Activated CD4-positive, alpha-beta T cell treated with anti-CD3 and anti-CD28 coated beads for 36 hours (primary cell): ENCODE results near the gene WDR37. TPM values are rescaled to one million over a fixed set of nuclear protein-coding genes. Genes with fewer than 3 reads are reported as not detected.

ENCODE experiments used
- ATAC-seq: fragments of 200-7000 bp; cut with Tn5 transposase; one replicate; pipeline ENCODE4 v1.10.0; 2021; ENCODE audit warnings: mild to moderate bottlenecking, moderate library complexity
- CTCF ChIA-PET: fragments of 350-600 bp; sonication (Branson Sonifier 250); formaldehyde crosslinking; loops from one replicate; lab custom pipeline; 2021; ENCODE audit warnings: antibody characterized with exemption; lab: Charles Lee
- POLR2A ChIA-PET: fragments of 350-600 bp; sonication (Branson Sonifier 250); formaldehyde crosslinking; loops from one replicate; lab custom pipeline; 2021; ENCODE audit warnings: antibody characterized with exemption, inconsistent platforms; lab: Charles Lee
- DNase-seq: peaks from one replicate; pipeline ENCODE4 v3.0.0-alpha.2; 2020
- H3K27ac Mint-ChIP-seq: one replicate; pipeline ENCODE4 v1.8.0; 2021; ENCODE audit warnings: mixed read lengths
- H3K27me3 Mint-ChIP-seq: one replicate; pipeline ENCODE4 v1.8.0; 2021; ENCODE audit warnings: mixed read lengths
- H3K36me3 Mint-ChIP-seq: one replicate; pipeline ENCODE4 v1.8.0; 2021; ENCODE audit warnings: low read depth, mixed read lengths
- H3K4me1 Mint-ChIP-seq: one replicate; pipeline ENCODE4 v1.8.0; 2021; ENCODE audit warnings: mixed read lengths
- H3K4me3 Mint-ChIP-seq: one replicate; pipeline ENCODE4 v1.8.0; 2021; ENCODE audit warnings: mild to moderate bottlenecking, moderate library complexity, mixed read lengths
- H3K9me3 Mint-ChIP-seq: one replicate; pipeline ENCODE4 v1.8.0; 2021; ENCODE audit warnings: low read depth, mixed read lengths
- intact Hi-C, 2 experiments: fragments of 100-400 bp; cut with DNase I in 1 of 2; cut with micrococcal nuclease in 1 of 2; formaldehyde crosslinking; loops; one replicate each; pipeline versions ENCODE4 v1.14.2 to v1.15.1; 2022 to 2024; cut with DNase I, micrococcal nuclease
- total RNA-seq, 2 experiments: library from RNA; stranded (reverse); gene quantifications; one replicate each; pipeline ENCODE4 v1.2.3, GENCODE V29; 2021

The WDR37 gene
- total RNA-seq, 2 experiments from 2014 or later, result 16.3 to 16.8 TPM

DNA sequence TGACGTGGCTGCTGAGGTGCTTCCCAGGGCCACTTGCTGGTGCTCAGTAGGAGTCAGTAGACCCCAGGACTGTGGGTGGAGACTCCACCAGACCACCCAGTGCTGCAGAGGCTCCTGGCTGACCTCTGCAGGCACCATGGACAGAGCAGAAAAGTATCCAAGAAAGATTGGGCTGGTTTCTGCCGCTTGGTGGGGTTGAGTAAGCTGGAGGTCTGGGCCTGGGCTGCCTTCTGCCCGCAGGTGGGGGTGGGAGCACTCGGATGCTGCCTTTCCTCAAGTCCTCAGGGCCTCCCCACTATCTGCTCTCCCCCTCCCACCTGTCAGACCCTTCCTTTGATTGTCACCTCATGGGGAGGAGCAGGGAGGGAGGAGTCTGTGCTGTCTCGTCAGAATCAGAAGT lies 91.6 kb downstream of the WDR37 start:
- CTCF ChIA-PET, result no interaction called here
- intact Hi-C loops, result no loop called here
- ATAC-seq (no peak), DNase-seq (no peak)
- no peak overlapping the region for H3K4me3 Mint-ChIP-seq
- POLR2A ChIA-PET, result no interaction called here
- peaks cover 4% of the 10 kb centered on the region for H3K27me3 Mint-ChIP-seq
- no peaks in the 10 kb centered on the region for H3K36me3 Mint-ChIP-seq
- H3K9me3 Mint-ChIP-seq, result peaks cover 6% of the 10 kb centered on the region
- H3K27ac Mint-ChIP-seq, result no peak overlapping the region
- H3K4me1 Mint-ChIP-seq, result peaks cover 5% of the 10 kb centered on the region

DNA sequence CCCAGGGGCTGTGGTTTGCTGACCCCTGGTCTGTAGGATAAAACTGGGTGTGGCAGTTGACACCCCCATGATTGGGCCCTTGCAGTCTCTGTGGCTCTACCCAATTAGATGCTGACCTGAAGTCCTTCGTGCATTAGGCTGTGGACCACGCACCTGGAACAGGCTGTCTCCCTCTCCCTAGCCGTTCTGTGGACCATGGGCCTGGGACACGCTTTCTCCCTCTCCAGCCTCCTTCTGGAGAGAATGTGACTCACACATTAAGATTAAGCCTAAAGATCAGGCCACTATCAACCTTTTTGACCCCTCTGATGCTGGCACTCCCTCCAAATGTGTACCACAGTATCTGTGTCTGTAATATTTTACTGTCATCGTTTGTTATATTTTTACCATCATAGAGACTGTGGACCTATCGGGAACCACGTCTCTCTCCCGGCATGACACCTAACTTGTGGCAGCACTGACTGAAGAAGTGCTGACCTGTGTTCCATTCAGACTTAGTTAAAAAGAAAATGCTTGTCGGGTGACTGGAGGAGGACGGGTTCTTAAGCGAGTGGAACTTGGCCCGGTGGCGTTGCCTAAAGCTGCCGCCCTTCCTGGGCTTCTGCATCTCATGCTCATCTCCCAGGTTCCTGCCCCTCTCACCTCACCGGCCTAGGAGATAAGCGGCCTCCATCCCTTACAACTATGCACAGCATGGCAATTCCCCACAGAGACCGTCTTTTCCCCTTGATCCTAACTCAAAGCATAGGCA lies 92.8 kb downstream of the WDR37 start:
- Mint-ChIP-seq H3K27me3 (peaks cover 4% of the 10 kb centered on the region), H3K4me3 (no peak overlapping the region), H3K4me1 (peaks cover 5% of the 10 kb centered on the region), H3K9me3 (peaks cover 6% of the 10 kb centered on the region), H3K36me3 (no peaks in the 10 kb centered on the region), H3K27ac (no peak overlapping the region)
- intact Hi-C loops, result no loop called here
- no peak for DNase-seq
- ATAC-seq, result no peak
- ChIA-PET POLR2A (no interaction called here), CTCF (no interaction called here)

DNA sequence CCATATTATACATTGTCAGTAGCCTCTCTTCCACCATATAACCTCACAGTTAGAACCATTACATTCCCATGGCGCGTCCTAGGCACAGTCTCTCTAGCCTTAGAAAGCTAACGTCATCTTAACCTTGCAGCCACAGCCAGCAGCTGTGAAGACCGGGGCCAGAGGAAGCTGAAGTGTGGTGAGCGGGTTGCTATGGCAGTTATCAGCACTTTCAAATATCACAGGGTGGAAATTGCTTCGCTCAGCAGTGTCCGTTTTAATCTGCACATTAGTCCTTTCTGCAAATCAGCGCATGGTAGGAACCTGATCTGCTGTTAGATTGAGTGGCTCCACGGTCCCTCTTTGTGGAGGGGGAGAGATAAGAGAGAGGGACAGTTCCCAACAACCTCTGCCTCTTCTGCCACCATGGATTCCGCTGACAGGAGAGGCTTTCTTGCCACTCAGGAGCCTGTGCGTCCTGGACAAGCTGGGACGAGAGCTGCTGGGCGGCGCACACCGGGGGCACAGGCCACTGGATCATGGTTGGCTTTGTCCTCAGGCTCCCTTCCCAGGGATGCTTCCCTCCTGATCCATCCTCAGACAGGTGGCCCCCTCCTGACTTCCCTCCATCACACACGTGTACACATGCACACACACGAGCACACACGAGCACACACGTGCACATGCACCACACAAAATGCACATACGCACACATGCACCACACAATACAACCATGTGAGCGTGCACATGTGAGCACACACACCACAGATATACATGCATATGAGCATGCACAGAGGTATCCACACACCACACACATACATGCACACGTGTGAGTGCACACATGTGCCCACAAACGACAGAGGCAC lies 93.8 kb downstream of the WDR37 start:
- CTCF ChIA-PET, result no interaction called here
- no peak for DNase-seq
- Mint-ChIP-seq H3K9me3 (peaks cover 5% of the 10 kb centered on the region), H3K4me1 (peaks cover 5% of the 10 kb centered on the region), H3K4me3 (no peak overlapping the region), H3K36me3 (no peaks in the 10 kb centered on the region), H3K27ac (no peak overlapping the region), H3K27me3 (no peaks in the 10 kb centered on the region)
- ATAC-seq, result no peak
- POLR2A ChIA-PET, result no interaction called here
- intact Hi-C loops, result no loop called here

DNA sequence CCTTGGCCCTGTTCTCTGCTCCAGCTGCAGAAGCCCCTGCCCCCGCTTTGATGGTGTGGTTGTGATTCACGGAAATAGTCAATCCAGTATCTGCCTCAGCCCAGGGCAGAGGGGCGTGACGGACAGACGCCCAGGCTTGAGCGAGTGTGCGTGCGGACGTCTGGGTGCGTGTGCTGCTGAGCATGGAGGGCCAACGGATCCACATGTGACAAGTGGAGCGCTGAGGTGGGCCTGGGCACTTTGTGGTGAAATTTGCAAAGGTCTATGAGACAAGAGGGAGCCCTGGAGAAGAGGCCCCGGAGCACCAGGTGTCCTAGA lies 94.4 kb downstream of the WDR37 start:
- Mint-ChIP-seq H3K36me3 (no peaks in the 10 kb centered on the region), H3K27ac (no peak overlapping the region), H3K4me1 (peaks cover 5% of the 10 kb centered on the region), H3K27me3 (no peaks in the 10 kb centered on the region), H3K4me3 (no peak overlapping the region), H3K9me3 (peaks cover 5% of the 10 kb centered on the region)
- ChIA-PET POLR2A (no interaction called here), CTCF (no interaction called here)
- ATAC-seq (no peak), DNase-seq (no peak)
- intact Hi-C loops, result no loop called here

DNA sequence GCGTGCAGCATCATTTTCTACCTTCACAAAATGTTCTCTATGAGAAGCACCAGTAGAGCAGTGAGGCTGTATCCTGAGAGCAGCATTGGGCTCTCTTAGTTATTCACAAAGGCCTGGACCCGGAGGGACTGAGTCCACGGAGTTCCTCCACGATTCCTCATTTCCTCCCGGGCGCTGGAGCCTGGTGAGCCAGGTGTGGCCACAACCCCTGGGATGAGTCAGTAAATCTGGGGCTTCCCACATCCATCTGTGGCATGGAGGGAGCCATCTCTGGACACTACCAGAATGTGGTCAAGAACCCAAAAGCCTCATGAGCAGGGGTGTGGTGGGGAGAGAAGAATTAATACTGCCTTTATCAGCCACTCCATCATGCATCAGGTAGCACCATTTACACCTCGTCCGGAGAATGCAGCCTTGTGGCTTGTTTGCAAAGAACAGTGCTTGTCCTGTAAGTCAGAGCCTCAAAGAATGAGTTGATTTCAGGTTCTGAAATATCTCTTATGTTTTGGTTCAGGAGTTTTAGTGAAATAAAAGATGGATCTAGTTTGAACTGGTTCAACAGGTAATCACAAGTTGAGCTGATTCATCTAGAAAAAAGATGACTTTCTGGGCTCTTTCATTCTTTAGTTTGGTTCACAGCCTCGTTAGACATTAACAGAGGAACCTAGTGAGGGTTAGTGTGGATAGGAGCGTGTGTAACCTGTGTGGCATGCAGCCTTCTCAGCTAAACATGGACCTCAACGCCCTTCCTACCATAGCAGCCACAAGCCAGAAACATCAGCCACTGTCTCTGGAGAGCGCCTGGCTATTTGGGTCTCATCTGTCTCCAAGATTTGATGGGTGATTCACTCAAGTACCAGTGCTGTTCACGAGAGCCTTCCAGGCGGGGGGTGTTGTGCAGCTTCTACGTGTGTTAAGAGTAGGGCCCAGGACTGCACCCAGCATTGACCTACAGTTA lies 95.2 kb downstream of the WDR37 start:
- DNase-seq (no peak), ATAC-seq (no peak)
- no peaks in the 10 kb centered on the region for H3K27me3 Mint-ChIP-seq

DNA sequence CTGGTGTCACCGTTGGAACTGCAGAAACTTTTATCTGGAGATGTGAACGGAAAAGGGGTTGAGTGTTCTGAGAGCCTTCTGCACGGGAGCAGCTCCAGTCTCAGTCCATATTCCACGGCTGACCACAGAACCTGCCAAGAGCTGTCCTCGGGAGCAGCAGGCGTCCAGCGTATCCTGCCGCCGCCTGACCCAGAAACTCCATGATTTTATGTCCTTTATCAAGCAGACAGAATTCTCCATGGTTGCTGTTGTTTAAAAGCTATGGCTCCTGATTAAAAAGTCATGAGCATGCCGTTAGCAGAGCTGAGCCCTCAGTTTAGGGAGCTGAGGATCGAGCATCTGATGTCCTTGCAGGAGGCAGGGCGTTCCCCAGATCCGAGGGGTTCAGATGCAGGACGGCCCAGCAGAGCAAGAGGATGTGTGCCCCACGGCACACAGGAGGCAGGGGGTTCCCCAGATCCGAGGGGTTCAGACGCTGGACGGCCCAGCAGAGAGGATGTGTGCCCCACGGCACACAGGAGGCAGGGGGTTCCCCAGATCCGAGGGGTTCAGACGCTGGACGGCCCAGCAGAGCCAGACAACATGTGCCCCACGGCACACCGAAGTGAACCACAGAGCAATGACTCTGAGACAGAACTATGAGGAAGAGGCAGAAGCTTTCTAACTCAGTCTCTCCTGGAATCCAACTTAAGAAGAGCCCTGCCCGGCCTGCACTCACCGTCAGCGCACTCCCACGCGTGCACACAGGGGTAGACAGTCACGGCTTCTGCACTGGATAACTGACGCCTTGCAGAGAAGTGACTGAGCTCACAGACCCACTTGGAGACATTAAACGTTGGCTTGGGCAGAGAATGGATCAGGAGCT lies 96.4 kb downstream of the WDR37 start:
- Mint-ChIP-seq H3K4me1 (peaks cover 5% of the 10 kb centered on the region), H3K27ac (no peak overlapping the region), H3K9me3 (no peaks in the 10 kb centered on the region), H3K4me3 (no peak overlapping the region), H3K36me3 (no peaks in the 10 kb centered on the region), H3K27me3 (no peaks in the 10 kb centered on the region)
- ATAC-seq (no peak), DNase-seq (no peak)
- ChIA-PET CTCF (interaction anchor here (1.0 kb wide), 1 partner anchor 9 kb away, joined by 3 read pairs; no protein-coding TSS in a partner anchor), POLR2A (no interaction called here)
- intact Hi-C loops, result no loop called here

More for the DNA sequence above, 95.2 kb downstream of the WDR37 start:
- peaks cover 5% of the 10 kb centered on the region for H3K4me1 Mint-ChIP-seq
- intact Hi-C loops, result no loop called here
- H3K36me3 Mint-ChIP-seq, result no peaks in the 10 kb centered on the region
- no peak overlapping the region for H3K4me3 Mint-ChIP-seq
- ChIA-PET POLR2A (no interaction called here), CTCF (no interaction called here)
- peaks cover 3% of the 10 kb centered on the region for H3K9me3 Mint-ChIP-seq
- H3K27ac Mint-ChIP-seq, result no peak overlapping the region

DNA sequence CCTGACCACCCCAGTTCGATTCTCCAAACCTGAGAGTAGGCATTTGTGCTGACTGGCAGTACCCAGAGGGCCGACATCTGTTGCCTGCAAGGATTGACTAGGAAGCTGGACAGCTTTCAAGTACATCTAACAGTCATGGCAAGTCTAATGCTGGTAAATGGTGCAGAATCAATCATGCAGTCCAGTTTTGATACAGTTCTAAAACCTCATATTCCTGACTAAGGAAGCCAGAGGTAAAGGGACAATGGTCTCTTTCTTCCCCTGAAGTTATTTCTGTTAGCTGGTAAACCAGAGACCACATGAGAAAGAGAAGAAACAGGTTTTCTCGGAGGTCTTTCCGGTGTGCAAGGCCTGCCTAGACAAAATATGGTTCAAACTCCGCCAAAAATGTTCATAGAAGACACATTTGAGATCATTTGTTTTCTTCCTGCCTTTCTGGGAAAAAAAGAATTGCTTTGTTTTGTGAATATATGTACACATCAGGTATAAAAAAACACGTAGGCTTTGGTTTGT lies 97.1 kb downstream of the WDR37 start:
- no peak overlapping the region for H3K4me3 Mint-ChIP-seq
- ChIA-PET POLR2A (no interaction called here), CTCF (interaction anchor here (1.0 kb wide), 1 partner anchor 9 kb away, joined by 3 read pairs; no protein-coding TSS in a partner anchor)
- no peaks in the 10 kb centered on the region for H3K27me3 Mint-ChIP-seq
- H3K27ac Mint-ChIP-seq, result no peak overlapping the region
- ATAC-seq (no peak), DNase-seq (no peak)
- H3K36me3 Mint-ChIP-seq, result no peaks in the 10 kb centered on the region
- H3K4me1 Mint-ChIP-seq, result peaks cover 5% of the 10 kb centered on the region
- intact Hi-C loops, result no loop called here
- no peaks in the 10 kb centered on the region for H3K9me3 Mint-ChIP-seq

DNA sequence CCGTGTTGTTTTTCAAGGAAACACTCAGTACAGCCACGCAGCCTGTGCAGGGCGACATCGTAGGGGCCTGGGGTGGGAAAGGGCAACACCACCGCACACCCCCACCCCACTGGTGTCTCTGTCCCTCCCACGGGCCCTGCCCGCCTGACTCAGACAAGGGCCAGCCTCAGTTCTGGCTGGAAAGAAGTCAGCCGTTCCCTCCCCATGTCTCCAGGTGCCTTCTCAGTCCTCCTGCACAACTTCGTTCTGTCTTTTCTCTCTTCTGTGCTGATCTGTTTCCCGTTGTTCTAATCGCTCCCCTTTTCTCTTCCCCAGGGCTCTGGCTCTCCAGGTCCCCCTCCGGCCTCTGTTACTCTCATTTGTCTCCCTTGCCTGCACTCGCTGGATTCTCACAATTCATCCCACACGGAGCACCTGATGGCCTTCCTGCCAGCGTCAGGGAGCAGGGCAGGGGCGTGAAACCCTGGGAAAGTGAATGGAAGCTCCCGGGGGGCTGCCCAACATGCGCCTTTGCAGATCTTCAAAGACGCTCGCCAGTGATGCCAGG lies 97.7 kb downstream of the WDR37 start:
- H3K4me1 Mint-ChIP-seq, result peaks cover 5% of the 10 kb centered on the region
- ChIA-PET CTCF (interaction anchor here (2.2 kb wide), 1 partner anchor 43 kb away, joined by 6 read pairs; no protein-coding TSS in a partner anchor), POLR2A (no interaction called here)
- ATAC-seq, result no peak
- no peak overlapping the region for H3K4me3 Mint-ChIP-seq
- DNase-seq, result no peak
- no peak overlapping the region for H3K27ac Mint-ChIP-seq
- no peaks in the 10 kb centered on the region for H3K36me3 Mint-ChIP-seq
- no peaks in the 10 kb centered on the region for H3K27me3 Mint-ChIP-seq
- H3K9me3 Mint-ChIP-seq, result no peaks in the 10 kb centered on the region
- intact Hi-C loops, result no loop called here

DNA sequence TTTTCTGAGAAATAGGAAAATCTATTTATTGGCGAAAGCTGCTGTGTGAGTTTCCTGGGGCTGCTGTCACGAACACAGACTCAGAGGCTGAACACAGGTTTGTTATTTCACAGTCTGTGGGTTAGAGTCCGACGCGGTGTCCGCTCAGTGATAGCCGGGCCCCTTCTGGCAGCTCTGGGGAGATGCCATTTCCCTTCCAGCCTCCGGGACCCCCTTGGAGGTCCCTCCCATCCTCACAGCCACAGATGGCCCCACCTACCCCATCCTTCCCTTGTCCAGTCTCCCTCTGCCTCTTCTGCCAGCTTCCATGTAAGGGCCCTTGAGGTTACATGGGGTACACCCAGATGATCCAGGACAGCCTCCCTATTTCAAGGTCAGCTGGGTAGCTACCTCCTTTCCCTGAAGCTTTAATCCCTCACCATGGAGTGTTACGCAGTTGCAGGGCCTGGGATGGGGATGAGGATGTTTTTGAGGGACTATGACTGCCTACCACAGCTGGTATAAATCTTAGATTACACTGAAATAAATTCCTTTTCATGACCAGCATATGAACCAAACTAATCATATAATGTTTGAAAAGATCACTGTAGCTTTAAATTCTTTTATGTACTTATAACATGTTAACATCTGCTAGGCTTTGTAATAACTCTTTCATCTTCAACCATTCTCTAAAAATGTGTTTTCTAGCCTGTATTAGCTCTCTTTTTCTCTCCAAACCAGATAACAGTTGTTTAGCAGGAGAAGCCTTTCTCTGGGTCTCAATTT lies 98.5 kb downstream of the WDR37 start:
- H3K9me3 Mint-ChIP-seq, result no peaks in the 10 kb centered on the region
- DNase-seq (no peak), ATAC-seq (no peak)
- ChIA-PET POLR2A (no interaction called here), CTCF (interaction anchor here (2.2 kb wide), 1 partner anchor 44 kb away, joined by 6 read pairs; no protein-coding TSS in a partner anchor)
- intact Hi-C loops, result no loop called here
- H3K4me1 Mint-ChIP-seq, result peaks cover under 1% of the 10 kb centered on the region
- H3K36me3 Mint-ChIP-seq, result no peaks in the 10 kb centered on the region
- H3K4me3 Mint-ChIP-seq, result no peak overlapping the region
- no peak overlapping the region for H3K27ac Mint-ChIP-seq
- H3K27me3 Mint-ChIP-seq, result no peaks in the 10 kb centered on the region
